Measurements from ENCODE around the gene IMPA2.

DNA sequence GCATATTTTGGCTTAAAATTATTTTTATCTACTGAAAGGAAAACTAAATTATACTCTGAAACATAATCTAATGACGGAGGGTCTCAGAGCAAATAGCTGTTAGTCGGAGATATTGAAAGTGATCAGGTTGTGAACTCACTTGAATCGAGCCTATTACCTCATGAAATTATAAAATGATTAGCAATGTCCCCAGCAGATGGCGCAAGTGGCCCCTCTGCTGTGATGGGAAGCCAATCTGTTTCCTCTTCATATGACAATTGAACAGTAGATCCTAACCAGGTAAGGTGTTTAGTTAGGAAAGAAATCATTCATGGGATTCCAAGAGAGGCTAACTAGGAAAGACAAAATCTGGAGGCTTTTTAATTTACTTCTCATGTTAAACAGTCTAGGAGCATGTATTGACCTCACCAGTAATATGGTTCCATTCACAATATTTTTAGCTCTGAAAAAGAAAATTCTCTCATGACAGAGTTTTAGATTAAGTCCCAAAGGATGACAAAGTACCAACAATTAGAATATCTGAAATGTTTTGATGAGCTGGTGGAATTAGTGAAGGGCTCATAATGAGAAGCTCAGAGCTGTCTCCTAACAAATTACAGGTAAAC is 43.3 kb upstream of the IMPA2 start:
- TF ChIP-seq, protein P1, sequence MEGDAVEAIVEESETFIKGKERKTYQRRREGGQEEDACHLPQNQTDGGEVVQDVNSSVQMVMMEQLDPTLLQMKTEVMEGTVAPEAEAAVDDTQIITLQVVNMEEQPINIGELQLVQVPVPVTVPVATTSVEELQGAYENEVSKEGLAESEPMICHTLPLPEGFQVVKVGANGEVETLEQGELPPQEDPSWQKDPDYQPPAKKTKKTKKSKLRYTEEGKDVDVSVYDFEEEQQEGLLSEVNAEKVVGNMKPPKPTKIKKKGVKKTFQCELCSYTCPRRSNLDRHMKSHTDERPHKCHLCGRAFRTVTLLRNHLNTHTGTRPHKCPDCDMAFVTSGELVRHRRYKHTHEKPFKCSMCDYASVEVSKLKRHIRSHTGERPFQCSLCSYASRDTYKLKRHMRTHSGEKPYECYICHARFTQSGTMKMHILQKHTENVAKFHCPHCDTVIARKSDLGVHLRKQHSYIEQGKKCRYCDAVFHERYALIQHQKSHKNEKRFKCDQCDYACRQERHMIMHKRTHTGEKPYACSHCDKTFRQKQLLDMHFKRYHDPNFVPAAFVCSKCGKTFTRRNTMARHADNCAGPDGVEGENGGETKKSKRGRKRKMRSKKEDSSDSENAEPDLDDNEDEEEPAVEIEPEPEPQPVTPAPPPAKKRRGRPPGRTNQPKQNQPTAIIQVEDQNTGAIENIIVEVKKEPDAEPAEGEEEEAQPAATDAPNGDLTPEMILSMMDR (conservative IDR thresholded peaks at IDR 0.05; ENCODE audit: low read depth, low read length) = peak; percentile 84
- TF ChIP-seq CEBPB (IDR thresholded peaks at IDR 0.05; ENCODE audit: low read depth, low read length) (no peak), BHLHE40 (IDR thresholded peaks at IDR 0.05; ENCODE audit: low read depth, low read length) (no peak), MAFK (IDR thresholded peaks at IDR 0.05; ENCODE audit: low read depth, low read length) (no peak), MXI1 (IDR thresholded peaks at IDR 0.05; ENCODE audit: borderline replicate concordance, low read depth, low read length) (no peak), RAD21 (IDR thresholded peaks at IDR 0.05; ENCODE audit: low read length) (peak; percentile 89), CHD1 (IDR thresholded peaks at IDR 0.05; ENCODE audit: low read depth, low read length) (no peak), RCOR1 (IDR thresholded peaks at IDR 0.05; ENCODE audit: insufficient replicate concordance, low read length) (no peak), RFX5 (IDR thresholded peaks at IDR 0.05; ENCODE audit: low read depth, low read length) (no peak), POLR2A (IDR thresholded peaks at IDR 0.05; ENCODE audit: low read depth, low read length) (no peak)
